Measurements from ENCODE around the gene AUTS2. TPM values are rescaled to one million over a fixed set of nuclear protein-coding genes. Genes with fewer than 3 reads are reported as not detected.

The AUTS2 gene
- total and polyA plus RNA-seq, 11 donors, result 3.4 to 14.0 (median 7.3) TPM

DNA sequence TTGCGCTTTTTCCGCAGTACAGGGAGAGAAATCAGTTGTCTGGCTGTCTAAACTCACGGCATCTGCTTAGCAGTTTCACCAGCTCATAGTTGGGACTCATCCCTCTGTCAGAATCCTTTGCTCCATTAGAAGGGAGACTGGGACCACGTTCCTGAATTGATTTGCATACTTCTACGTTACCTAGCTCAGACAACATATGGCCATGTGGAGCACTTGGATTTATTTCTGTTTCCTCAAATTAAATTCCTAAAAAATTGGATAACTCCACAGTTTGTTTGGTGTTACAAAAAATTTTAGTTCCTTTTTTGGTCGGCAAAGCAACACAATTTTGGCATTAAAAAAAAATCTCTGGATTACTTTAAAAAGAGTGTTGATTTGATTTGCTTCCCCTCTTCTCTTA lies 614.0 kb downstream of the AUTS2 start:
- no peaks in the 10 kb centered on the region for H3K27me3 ChIP-seq
- 93 to 95% (median 94%) methylated on average over 6 of the region's 6 CpGs for WGBS, 4 donors
- intact Hi-C loops (cut with DNase I), result no loop called here
- no peaks in the 10 kb centered on the region for H3K4me1 ChIP-seq
- DNase-seq (no peak), ATAC-seq (no peak)
- TF ChIP-seq, protein P1, sequence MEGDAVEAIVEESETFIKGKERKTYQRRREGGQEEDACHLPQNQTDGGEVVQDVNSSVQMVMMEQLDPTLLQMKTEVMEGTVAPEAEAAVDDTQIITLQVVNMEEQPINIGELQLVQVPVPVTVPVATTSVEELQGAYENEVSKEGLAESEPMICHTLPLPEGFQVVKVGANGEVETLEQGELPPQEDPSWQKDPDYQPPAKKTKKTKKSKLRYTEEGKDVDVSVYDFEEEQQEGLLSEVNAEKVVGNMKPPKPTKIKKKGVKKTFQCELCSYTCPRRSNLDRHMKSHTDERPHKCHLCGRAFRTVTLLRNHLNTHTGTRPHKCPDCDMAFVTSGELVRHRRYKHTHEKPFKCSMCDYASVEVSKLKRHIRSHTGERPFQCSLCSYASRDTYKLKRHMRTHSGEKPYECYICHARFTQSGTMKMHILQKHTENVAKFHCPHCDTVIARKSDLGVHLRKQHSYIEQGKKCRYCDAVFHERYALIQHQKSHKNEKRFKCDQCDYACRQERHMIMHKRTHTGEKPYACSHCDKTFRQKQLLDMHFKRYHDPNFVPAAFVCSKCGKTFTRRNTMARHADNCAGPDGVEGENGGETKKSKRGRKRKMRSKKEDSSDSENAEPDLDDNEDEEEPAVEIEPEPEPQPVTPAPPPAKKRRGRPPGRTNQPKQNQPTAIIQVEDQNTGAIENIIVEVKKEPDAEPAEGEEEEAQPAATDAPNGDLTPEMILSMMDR (IDR thresholded peaks at IDR 0.05), result no peak
- TF ChIP-seq POLR2A (IDR thresholded peaks at IDR 0.05), result no peak
- no peak overlapping the region for H3K27ac ChIP-seq
- H3K9me3 ChIP-seq, result no peaks in the 10 kb centered on the region
- no peak overlapping the region for H3K4me3 ChIP-seq
- H3K36me3 ChIP-seq, result no peaks in the 10 kb centered on the region

DNA sequence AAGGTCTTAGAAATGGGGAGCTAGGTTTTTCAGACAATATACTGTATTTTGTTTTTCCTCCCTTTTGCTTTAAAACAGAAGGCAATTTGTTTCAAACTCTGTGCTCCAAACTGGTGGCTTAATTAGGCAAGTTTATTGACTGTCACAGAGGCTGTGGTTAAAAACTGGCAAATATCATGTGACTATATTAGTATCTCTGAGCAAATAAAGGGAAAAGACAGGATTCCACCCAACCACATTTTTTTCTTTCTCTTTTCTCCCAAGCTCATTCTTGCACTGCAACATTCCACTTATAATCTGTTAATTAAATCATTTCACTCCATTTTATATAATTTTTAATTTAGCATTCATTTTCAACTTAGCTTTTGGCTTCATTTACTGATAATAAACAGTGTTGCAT lies 615.8 kb downstream of the AUTS2 start:
- ATAC-seq (no peak), DNase-seq (no peak)
- intact Hi-C loops (cut with DNase I), result no loop called here
- Histone ChIP-seq H3K9me3 (no peaks in the 10 kb centered on the region), H3K36me3 (no peaks in the 10 kb centered on the region), H3K27me3 (no peaks in the 10 kb centered on the region), H3K4me1 (no peaks in the 10 kb centered on the region), H3K4me3 (no peak overlapping the region), H3K27ac (no peak overlapping the region)
- no peak for TF ChIP-seq POLR2A (IDR thresholded peaks at IDR 0.05)
- TF ChIP-seq, protein P1 (IDR thresholded peaks at IDR 0.05), result no peak

DNA sequence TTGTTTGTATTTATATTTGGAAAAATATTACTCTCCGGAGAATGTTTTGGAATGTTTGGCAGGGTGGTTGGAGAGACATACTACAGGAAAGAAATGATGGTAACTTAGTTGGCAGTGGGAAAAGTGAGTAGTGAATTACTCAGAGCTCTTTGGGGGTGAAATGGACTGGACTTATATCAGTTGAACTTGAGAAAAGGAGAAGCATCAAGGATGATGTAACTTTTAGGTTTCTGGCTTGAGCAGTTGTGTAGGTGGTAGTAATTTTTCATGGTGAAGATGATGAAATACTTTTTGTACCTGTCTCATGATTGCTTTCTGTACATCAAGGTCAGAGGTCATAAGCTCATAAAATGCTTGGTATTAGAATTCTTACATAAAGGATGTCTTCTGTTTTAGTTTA lies 617.2 kb downstream of the AUTS2 start:
- no peaks in the 10 kb centered on the region for H3K9me3 ChIP-seq
- H3K27me3 ChIP-seq, result no peaks in the 10 kb centered on the region
- H3K27ac ChIP-seq, result no peak overlapping the region
- intact Hi-C loops (cut with DNase I), result no loop called here
- H3K36me3 ChIP-seq, result no peaks in the 10 kb centered on the region
- peak in 1 of 4 donors; percentile 18 for ATAC-seq
- no peak for DNase-seq
- WGBS, 4 donors, result 48 to 72% (median 65%) methylated on average over 1 of the region's 1 CpG
- TF ChIP-seq POLR2A (IDR thresholded peaks at IDR 0.05), result no peak
- TF ChIP-seq, protein P1 (IDR thresholded peaks at IDR 0.05), result no peak
- no peaks in the 10 kb centered on the region for H3K4me1 ChIP-seq
- no peak overlapping the region for H3K4me3 ChIP-seq

- TF ChIP-seq, protein P1 (IDR thresholded peaks at IDR 0.05), result no peak
- no peak for TF ChIP-seq POLR2A (IDR thresholded peaks at IDR 0.05)
- Histone ChIP-seq H3K4me1 (no peaks in the 10 kb centered on the region), H3K4me3 (no peak overlapping the region), H3K27me3 (no peaks in the 10 kb centered on the region), H3K36me3 (no peaks in the 10 kb centered on the region), H3K9me3 (no peaks in the 10 kb centered on the region), H3K27ac (no peak overlapping the region)
- 85 to 87% (median 87%) methylated on average over 3 of the region's 3 CpGs for WGBS, 4 donors
- no peak for DNase-seq
- intact Hi-C loops (cut with DNase I), result no loop called here
- no peak for ATAC-seq
Measured at GRCh38 chr7:70217571-70217970, 619.3 kb downstream of the AUTS2 start.
